CD8-positive, alpha-beta memory T cell (primary cell): ENCODE measurements around the gene CFAP77. TPM values are rescaled to one million over a fixed set of nuclear protein-coding genes. Genes with fewer than 3 reads are reported as not detected.

ENCODE experiments used
- CTCF ChIA-PET: fragments of 350-600 bp; sonication (Branson Sonifier 250); formaldehyde crosslinking; loops from one replicate; lab custom pipeline; 2021; ENCODE audit warnings: antibody characterized with exemption; lab: Charles Lee
- POLR2A ChIA-PET: fragments of 350-600 bp; sonication (Branson Sonifier 250); formaldehyde crosslinking; loops from one replicate; lab custom pipeline; 2021; ENCODE audit warnings: antibody characterized with exemption; lab: Charles Lee
- DNase-seq, 5 donors: peaks; one replicate each; pipeline versions ENCODE4 v3.0.0 to v3.0.0-alpha.2; 2020 to 2022; ENCODE audit warnings: mixed read lengths in 1 of 5
- H3K27ac ChIP-seq: one replicate; pipeline ENCODE4 v1.7.0; 2013; ENCODE audit warnings: low read depth, mild to moderate bottlenecking, low read length, moderate library complexity
- H3K27me3 ChIP-seq: 2 replicates; pipeline ENCODE4 v1.7.0; 2013; ENCODE audit warnings: low read length, mild to moderate bottlenecking; ENCODE audit not compliant: insufficient read depth, poor library complexity, severe bottlenecking
- H3K36me3 ChIP-seq: 2 replicates; pipeline ENCODE4 v1.7.0; 2013; ENCODE audit warnings: mild to moderate bottlenecking, low read length, moderate library complexity; ENCODE audit not compliant: insufficient read depth
- H3K4me1 ChIP-seq: 2 replicates; pipeline ENCODE4 v1.7.0; 2013; ENCODE audit warnings: mild to moderate bottlenecking, low read length, moderate library complexity; ENCODE audit not compliant: insufficient read depth
- H3K4me3 ChIP-seq: 2 replicates; pipeline ENCODE4 v1.7.0; 2013; ENCODE audit warnings: mild to moderate bottlenecking, low read length
- H3K9me3 ChIP-seq: 2 replicates; pipeline ENCODE4 v1.7.0; 2013; ENCODE audit warnings: mild to moderate bottlenecking, low read length
- H3K27ac Mint-ChIP-seq, 8 donors: one replicate each; pipeline ENCODE4 v1.8.0; 2020 to 2021; ENCODE audit warnings: mixed read lengths in 8 of 8, mild to moderate bottlenecking in 6 of 8, inconsistent platforms in 3 of 8, moderate library complexity in 3 of 8
- H3K27me3 Mint-ChIP-seq, 2 donors: one replicate each; pipeline ENCODE4 v1.8.0; 2020 to 2021; ENCODE audit warnings: mixed read lengths in 2 of 2, mild to moderate bottlenecking in 1 of 2, moderate library complexity in 1 of 2
- H3K36me3 Mint-ChIP-seq, 3 donors: one replicate each; pipeline ENCODE4 v1.8.0; 2020 to 2021; ENCODE audit warnings: mixed read lengths in 3 of 3, inconsistent platforms in 1 of 3, mild to moderate bottlenecking in 1 of 3
- H3K4me1 Mint-ChIP-seq, 3 donors: one replicate each; pipeline ENCODE4 v1.8.0; 2020 to 2021; ENCODE audit warnings: mixed read lengths in 3 of 3, inconsistent platforms in 1 of 3, mild to moderate bottlenecking in 1 of 3
- H3K4me3 Mint-ChIP-seq, 7 donors: one replicate each; pipeline ENCODE4 v1.8.0; 2020 to 2021; ENCODE audit warnings: mixed read lengths in 7 of 7, mild to moderate bottlenecking in 6 of 7, moderate library complexity in 4 of 7, inconsistent platforms in 2 of 7
- H3K9me3 Mint-ChIP-seq, 5 donors: one replicate each; pipeline ENCODE4 v1.8.0; 2020 to 2022; ENCODE audit warnings: mixed read lengths in 5 of 5, mild to moderate bottlenecking in 3 of 5, moderate library complexity in 2 of 5, inconsistent platforms in 1 of 5
- polyA plus RNA-seq: library from polyadenylated mRNA; unstranded; fragments of 300-500 nt; fragmentation: Illumina TruSeq; gene quantifications from one replicate; pipeline ENCODE4 v1.2.3, GENCODE V29; 2021
- total RNA-seq, 2 experiments: library from RNA; stranded (reverse); gene quantifications; one replicate each; pipeline ENCODE4 v1.2.3, GENCODE V29; 2021

CFAP77 gene
- total and polyA plus RNA-seq, 3 experiments from 2014 or later: not detected

- peaks cover 83% of the 10 kb centered on the region for H3K27me3 ChIP-seq
Measured at GRCh38 chr9:132583584-132584304, 173.7 kb downstream of the CFAP77 start.

GRCh38 chr9:132584601-132585560 lies 174.9 kb downstream of the CFAP77 start:
- ChIA-PET CTCF (no interaction called here), POLR2A (no interaction called here)
- Mint-ChIP-seq H3K4me3 (no peak overlapping the region), H3K27me3 (peaks cover 63 to 66% of the 10 kb centered on the region in 2 donors), H3K27ac (peak overlapping the region in 1 of 8 donors; percentile 35), H3K36me3 (peaks cover 0 to 1% (median 0%) of the 10 kb centered on the region in 3 donors), H3K9me3 (no peaks in the 10 kb centered on the region), H3K4me1 (peaks cover 7 to 14% (median 11%) of the 10 kb centered on the region in 3 donors)
- no peak for DNase-seq
- Histone ChIP-seq H3K36me3 (no peaks in the 10 kb centered on the region), H3K27ac (no peak overlapping the region), H3K4me3 (no peak overlapping the region), H3K4me1 (peaks cover 8% of the 10 kb centered on the region), H3K27me3 (peaks cover 76% of the 10 kb centered on the region), H3K9me3 (no peaks in the 10 kb centered on the region)

More at GRCh38 chr9:132583584-132584304, 173.7 kb downstream of the CFAP77 start:
- no peaks in the 10 kb centered on the region for H3K36me3 ChIP-seq
- no peak overlapping the region for H3K27ac Mint-ChIP-seq
- H3K9me3 Mint-ChIP-seq: no peaks in the 10 kb centered on the region
- ChIA-PET CTCF (no interaction called here), POLR2A (no interaction called here)
- peaks cover 8% of the 10 kb centered on the region for H3K4me1 ChIP-seq
- peak overlapping the region in 1 of 7 donors; percentile 45 for H3K4me3 Mint-ChIP-seq
- peaks cover 65 to 70% of the 10 kb centered on the region in 2 donors for H3K27me3 Mint-ChIP-seq
- peaks cover 7 to 12% (median 11%) of the 10 kb centered on the region in 3 donors for H3K4me1 Mint-ChIP-seq
- H3K4me3 ChIP-seq: no peak overlapping the region
- H3K27ac ChIP-seq: no peak overlapping the region
- no peaks in the 10 kb centered on the region for H3K9me3 ChIP-seq
- peaks cover 0 to 1% (median 0%) of the 10 kb centered on the region in 3 donors for H3K36me3 Mint-ChIP-seq
- DNase-seq: no peak

- peaks cover 69% of the 10 kb centered on the region for H3K27me3 ChIP-seq
Measured at GRCh38 chr9:132585954-132586829, 176.2 kb downstream of the CFAP77 start.

GRCh38 chr9:132586830-132587591 lies 177.0 kb downstream of the CFAP77 start:
- DNase-seq: peak in 1 of 5 donors; percentile 11
- peaks cover 62% of the 10 kb centered on the region for H3K27me3 ChIP-seq
- no peak overlapping the region for H3K27ac ChIP-seq
- H3K36me3 ChIP-seq: no peaks in the 10 kb centered on the region
- Mint-ChIP-seq H3K36me3 (peaks cover 0 to 1% (median 0%) of the 10 kb centered on the region in 3 donors), H3K4me3 (no peak overlapping the region), H3K27me3 (peaks cover 60 to 64% of the 10 kb centered on the region in 2 donors), H3K4me1 (peaks cover 3 to 10% (median 6%) of the 10 kb centered on the region in 3 donors), H3K27ac (peak overlapping the region in 1 of 8 donors; percentile 35), H3K9me3 (no peaks in the 10 kb centered on the region)
- no peaks in the 10 kb centered on the region for H3K9me3 ChIP-seq
- ChIA-PET CTCF (no interaction called here), POLR2A (no interaction called here)
- no peaks in the 10 kb centered on the region for H3K4me1 ChIP-seq
- H3K4me3 ChIP-seq: no peak overlapping the region

More at GRCh38 chr9:132585954-132586829, 176.2 kb downstream of the CFAP77 start:
- Histone ChIP-seq H3K9me3 (no peaks in the 10 kb centered on the region), H3K36me3 (no peaks in the 10 kb centered on the region), H3K4me1 (peaks cover 8% of the 10 kb centered on the region), H3K4me3 (no peak overlapping the region), H3K27ac (no peak overlapping the region)
- Mint-ChIP-seq H3K9me3 (no peaks in the 10 kb centered on the region), H3K4me1 (peaks cover 7 to 14% (median 10%) of the 10 kb centered on the region in 3 donors), H3K36me3 (peaks cover 0 to 1% (median 0%) of the 10 kb centered on the region in 3 donors), H3K27ac (peak overlapping the region in 2 of 8 donors; percentile 10 to 35), H3K4me3 (no peak overlapping the region), H3K27me3 (peaks cover 63% of the 10 kb centered on the region in 2 donors)
- POLR2A ChIA-PET: no interaction called here
- no peak for DNase-seq
- CTCF ChIA-PET: interaction anchor here (0.6 kb wide), 1 partner anchor 898 kb away, joined by 3 read pairs; no protein-coding TSS in a partner anchor

GRCh38 chr9:132587592-132587955 lies 177.6 kb downstream of the CFAP77 start:
- H3K4me3 ChIP-seq: no peak overlapping the region
- Mint-ChIP-seq H3K27me3 (peaks cover 62 to 69% of the 10 kb centered on the region in 2 donors), H3K4me3 (no peak overlapping the region), H3K9me3 (no peaks in the 10 kb centered on the region), H3K27ac (peak overlapping the region in 1 of 8 donors; percentile 28), H3K4me1 (peaks cover 3 to 7% (median 5%) of the 10 kb centered on the region in 3 donors), H3K36me3 (peaks cover 0 to 2% (median 1%) of the 10 kb centered on the region in 3 donors)
- no peaks in the 10 kb centered on the region for H3K36me3 ChIP-seq
- peaks cover 62% of the 10 kb centered on the region for H3K27me3 ChIP-seq
- CTCF ChIA-PET: no interaction called here
- no peaks in the 10 kb centered on the region for H3K9me3 ChIP-seq
- POLR2A ChIA-PET: no interaction called here
- DNase-seq: no peak
- no peaks in the 10 kb centered on the region for H3K4me1 ChIP-seq
- no peak overlapping the region for H3K27ac ChIP-seq

- peak overlapping the region in 3 of 8 donors; percentile 15 to 65 (median 28) for H3K27ac Mint-ChIP-seq
- Histone ChIP-seq H3K27ac (no peak overlapping the region), H3K36me3 (no peaks in the 10 kb centered on the region), H3K4me1 (no peaks in the 10 kb centered on the region), H3K27me3 (peaks cover 57% of the 10 kb centered on the region), H3K4me3 (no peak overlapping the region), H3K9me3 (no peaks in the 10 kb centered on the region)
- ChIA-PET CTCF (no interaction called here), POLR2A (no interaction called here)
- H3K27me3 Mint-ChIP-seq: peaks cover 60 to 70% of the 10 kb centered on the region in 2 donors
- no peak for DNase-seq
- peaks cover 1 to 5% (median 2%) of the 10 kb centered on the region in 3 donors for H3K36me3 Mint-ChIP-seq
- H3K9me3 Mint-ChIP-seq: no peaks in the 10 kb centered on the region
- no peak overlapping the region for H3K4me3 Mint-ChIP-seq
- H3K4me1 Mint-ChIP-seq: peaks cover 3 to 7% (median 5%) of the 10 kb centered on the region in 3 donors
Measured at GRCh38 chr9:132588098-132588497, 178.1 kb downstream of the CFAP77 start.
